Thyroid gland (tissue), 4 donors: Measurements from ENCODE around the gene CALCA.

ENCODE experiments used
- POLR2A ChIP-seq, 2 donors: fragments of 450-650 bp; IDR thresholded peaks; one replicate each; pipeline ENCODE4 v1.6.1; 2017; ENCODE audit warnings: antibody characterized with exemption in 2 of 2, mild to moderate bottlenecking in 2 of 2, moderate library complexity in 1 of 2
- TF ChIP-seq, protein P1 (sequence below), 6 experiments: fragments of 200-600 bp in 3 of 6; fragments of 450-650 bp in 3 of 6; sonication (generic) in 3 of 6; IDR thresholded peaks; one replicate each; pipeline ENCODE4 v1.5.1; 2016 to 2019; ENCODE audit warnings: antibody characterized with exemption in 6 of 6, mild to moderate bottlenecking in 2 of 6, inconsistent platforms in 1 of 6, moderate library complexity in 1 of 6

DNA sequence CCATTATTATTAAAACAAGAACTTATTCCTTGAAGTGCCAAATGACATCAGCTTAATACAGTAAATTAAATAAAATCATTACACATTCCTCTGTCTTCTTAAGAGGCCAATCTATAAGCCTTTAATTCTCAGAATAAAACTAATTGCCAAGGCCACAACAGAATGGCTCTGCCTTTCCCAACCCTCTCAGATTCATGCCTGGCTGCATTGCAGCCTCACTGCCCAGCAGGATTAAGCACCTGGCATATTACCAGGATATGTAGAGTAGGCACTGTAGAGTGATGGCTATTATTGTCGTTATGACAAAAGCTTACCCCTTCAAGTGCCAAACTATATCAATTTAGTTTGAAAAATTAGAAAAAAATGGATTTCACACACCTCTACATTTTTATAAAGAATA lies 9.4 kb upstream of the CALCA start:
- TF ChIP-seq, protein P1, sequence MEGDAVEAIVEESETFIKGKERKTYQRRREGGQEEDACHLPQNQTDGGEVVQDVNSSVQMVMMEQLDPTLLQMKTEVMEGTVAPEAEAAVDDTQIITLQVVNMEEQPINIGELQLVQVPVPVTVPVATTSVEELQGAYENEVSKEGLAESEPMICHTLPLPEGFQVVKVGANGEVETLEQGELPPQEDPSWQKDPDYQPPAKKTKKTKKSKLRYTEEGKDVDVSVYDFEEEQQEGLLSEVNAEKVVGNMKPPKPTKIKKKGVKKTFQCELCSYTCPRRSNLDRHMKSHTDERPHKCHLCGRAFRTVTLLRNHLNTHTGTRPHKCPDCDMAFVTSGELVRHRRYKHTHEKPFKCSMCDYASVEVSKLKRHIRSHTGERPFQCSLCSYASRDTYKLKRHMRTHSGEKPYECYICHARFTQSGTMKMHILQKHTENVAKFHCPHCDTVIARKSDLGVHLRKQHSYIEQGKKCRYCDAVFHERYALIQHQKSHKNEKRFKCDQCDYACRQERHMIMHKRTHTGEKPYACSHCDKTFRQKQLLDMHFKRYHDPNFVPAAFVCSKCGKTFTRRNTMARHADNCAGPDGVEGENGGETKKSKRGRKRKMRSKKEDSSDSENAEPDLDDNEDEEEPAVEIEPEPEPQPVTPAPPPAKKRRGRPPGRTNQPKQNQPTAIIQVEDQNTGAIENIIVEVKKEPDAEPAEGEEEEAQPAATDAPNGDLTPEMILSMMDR (IDR thresholded peaks at IDR 0.05), result no peak
- TF ChIP-seq POLR2A (IDR thresholded peaks at IDR 0.05), result no peak
